ENCODE measurements around the gene CLEC2D.
"Not testable (repeated sequence)": the region's sequence is repeated elsewhere in the genome, so short reads cannot be mapped to it uniquely, and the experiment has no call there.

CLEC2D gene

GRCh38 chr12:9661720-9662119, 7.8 kb upstream of the CLEC2D start:
- no peak for DNase-seq

GRCh38 chr12:9662488-9662887, 7.0 kb upstream of the CLEC2D start:
- DNase-seq, result no peak

DNA sequence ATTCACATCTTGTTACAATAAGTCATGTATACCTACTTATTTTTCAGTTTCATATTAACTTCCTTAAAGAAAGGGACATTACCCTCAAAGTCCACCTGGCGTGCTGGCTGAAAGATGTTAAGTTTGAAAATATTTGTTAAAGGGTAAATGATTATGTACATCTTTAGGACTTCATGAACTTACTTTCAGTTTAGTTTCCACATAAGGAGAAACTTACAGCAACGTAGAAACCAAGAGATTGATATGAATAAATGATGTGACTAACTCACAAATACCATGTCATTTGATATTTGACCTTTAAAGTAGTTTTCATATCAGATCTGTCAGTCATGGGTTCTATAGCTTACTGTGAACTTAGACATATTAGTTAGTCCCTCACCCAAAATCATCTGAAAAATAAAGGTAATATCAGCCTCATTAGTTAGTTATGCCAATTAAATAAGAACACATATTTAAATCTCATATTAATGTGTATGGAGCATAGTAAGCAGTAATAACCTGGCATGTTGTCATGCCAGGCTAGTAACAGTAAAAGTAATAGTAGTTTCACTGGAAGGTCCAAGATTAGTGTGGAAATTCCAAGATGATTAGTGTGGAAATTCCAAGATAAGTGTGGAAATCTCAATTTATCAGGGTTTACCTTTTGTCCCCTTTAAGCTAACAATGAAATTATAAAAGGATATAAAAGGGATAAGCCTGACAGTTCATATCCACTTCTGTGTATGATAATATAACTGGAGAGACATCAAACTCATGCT, 1.9 kb upstream of the CLEC2D start:
- no peak for DNase-seq

- no peak for DNase-seq
These were observed 1.1 kb upstream of the CLEC2D start for GRCh38 chr12:9668161-9669018.

GRCh38 chr12:9669019-9669326, 540 bp upstream of the CLEC2D start:
- DNase-seq, result no peak

DNA sequence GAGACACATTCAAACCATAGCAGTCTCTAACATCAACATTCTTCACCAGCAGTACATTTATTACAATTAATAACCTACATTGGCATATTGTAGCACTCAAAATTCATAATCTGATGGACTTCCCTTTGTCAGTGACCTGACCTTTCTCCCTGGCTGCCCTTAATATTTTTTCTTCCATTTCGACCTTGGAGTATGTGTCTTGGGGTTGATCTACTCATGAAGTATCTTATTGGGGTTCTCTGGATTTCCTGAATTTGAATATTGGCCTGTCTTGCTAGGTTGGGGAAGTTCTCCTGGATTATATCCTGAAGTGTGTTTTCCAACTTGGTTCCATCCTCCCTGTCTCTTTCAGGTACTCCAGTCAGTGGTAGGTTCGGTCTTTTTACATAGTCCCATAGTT, 2.8 kb downstream of the CLEC2D start:
- DNase-seq, result not testable (repeated sequence)

DNA sequence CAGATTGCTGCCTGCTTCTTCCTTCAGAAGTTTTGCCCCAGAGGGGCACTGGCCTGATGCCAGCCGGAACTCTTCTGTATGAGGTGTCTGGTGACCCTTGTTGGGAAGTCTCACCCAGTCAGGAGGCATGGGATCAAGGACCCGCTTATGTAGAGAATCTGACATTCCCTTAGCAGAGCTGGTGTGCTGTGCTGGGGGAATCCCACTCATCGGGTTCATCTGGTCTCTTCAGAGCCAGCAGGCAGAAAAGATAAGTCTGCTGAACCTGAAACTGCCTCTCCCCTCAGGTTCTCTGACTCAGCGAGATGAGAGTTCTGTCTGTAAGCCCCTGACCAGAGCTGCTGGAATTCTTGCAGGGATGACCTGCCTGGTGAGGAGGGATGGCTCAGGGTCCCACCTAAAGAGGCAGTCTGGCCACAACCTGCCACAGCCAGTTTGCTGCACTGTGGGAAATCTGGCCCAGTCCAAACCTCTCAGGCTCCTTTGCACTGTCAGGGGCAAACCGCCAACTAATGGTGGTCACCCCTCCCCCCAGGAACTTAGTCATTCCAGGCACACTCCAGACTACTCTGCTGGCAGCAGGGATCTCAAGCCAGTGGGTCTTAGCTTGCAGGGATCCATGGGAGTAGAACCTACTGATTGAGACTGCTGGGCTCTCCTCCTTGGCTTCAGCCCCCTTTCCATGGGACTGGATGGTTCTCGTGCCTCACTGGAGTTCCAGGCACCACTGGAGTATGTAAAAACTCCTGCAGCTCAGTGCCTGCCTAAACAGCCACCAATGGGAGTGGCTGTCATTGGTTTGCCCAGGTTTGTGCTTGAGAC, 4.1 kb downstream of the CLEC2D start:
- no peak for DNase-seq

DNA sequence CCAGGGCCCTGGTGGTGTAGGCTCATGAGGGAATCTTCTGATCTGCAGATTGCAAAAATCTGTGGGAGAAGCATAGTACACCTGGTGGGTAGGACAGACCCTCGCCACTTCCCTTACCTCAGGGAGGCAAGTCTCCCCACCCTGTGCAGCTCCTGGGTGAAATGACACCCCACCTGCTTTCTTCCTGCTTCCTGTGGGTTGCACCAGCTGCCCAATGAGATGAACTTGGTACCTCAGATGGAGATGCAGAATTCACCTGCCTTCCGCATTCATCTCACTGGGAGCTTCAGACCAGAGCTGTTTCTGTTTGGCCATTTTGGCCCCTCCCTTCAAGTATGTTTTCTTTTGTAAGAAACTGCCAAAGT, 4.7 kb downstream of the CLEC2D start:
- DNase-seq, result no peak

DNA sequence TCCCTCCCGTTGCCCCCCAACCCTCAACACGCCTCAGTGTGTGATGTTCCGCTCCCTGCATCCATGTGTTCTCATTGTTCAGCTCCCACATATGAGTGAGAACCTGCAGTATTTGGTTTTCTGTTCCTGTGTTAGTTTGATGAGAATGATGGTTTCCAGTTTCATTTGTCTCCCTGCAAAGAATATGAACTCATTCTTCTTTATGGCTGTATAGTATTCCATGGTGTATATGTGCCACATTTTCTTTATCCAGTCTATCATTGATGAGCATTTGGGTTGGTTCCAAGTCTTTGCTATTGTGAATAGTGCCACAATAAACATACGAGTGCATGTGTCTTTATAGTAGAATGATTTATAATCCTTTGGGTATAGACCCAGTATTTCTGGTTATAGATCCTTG, 13.0 kb downstream of the CLEC2D start:
- not testable (repeated sequence) for DNase-seq

- DNase-seq, result not testable (repeated sequence)
These were observed 13.4 kb downstream of the CLEC2D start for GRCh38 chr12:9682949-9683348.

DNA sequence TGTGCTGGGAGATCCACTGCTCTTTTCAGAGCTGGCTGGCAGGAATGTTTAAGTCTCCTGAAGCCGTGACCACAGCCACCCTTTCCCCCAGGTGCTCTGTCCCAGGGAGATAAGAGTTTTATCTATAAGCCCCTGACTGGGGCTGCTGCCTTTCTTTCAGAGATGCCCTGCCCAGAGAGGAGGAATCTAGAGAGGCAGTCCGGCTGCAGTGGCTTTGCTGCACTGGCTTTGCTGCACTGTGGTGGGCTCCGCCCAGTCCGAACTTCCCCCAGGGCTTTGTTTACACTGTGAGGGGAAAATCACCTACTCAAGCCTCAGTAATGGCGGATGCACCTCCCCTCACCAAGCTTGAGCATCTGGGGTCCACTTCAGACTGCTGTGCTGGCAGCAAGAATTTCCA, 15.9 kb downstream of the CLEC2D start:
- DNase-seq, result not testable (repeated sequence)

GRCh38 chr12:9685915-9686314, 16.4 kb downstream of the CLEC2D start:
- no peak for DNase-seq

GRCh38 chr12:9687228-9687627, 17.7 kb downstream of the CLEC2D start:
- DNase-seq, result no peak

- DNase-seq, result no peak
These were observed 23.4 kb downstream of the CLEC2D start for GRCh38 chr12:9692909-9693308.

DNA sequence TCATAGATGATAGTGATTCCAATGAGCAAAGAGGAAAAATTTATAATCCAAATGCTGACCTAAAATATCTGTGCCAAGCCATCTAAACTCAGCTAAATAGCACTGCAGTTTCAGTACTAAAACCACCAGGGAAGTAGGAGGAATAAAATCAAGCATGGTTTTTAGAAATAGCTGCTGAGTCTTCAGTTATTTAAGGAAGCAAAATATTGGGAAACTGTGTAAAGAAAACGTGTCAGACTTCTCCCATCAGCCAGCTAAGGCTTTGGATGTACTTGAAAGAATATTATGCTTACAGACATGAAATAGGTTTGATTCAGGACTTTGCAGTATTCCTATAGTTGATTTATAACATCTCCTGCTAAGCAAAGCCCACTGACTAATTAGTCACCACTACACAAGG, 24.7 kb downstream of the CLEC2D start:
- no peak for DNase-seq

- DNase-seq, result not testable (repeated sequence)
These were observed 25.6 kb downstream of the CLEC2D start for GRCh38 chr12:9695150-9695549.

DNA sequence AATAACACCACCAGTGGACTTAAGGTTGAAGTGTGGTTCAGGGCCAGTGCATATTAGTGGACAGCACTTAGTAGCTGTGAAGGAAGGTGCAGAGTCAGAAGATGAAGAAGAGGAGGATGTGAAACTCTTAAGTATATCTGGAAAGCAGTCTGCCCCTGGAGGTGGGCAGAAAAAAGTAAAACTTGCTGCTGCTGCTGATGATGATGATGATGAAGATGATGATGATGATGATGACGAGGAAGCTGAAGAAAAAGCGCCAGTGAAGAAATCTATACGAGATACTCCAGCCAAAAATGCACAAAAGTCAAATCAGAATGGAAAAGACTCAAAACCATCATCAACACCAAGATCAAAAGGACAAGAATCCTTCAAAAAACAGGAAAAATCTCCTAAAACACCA, 26.1 kb downstream of the CLEC2D start:
- not testable (repeated sequence) for DNase-seq

GRCh38 chr12:9697619-9698018, 28.1 kb downstream of the CLEC2D start:
- no peak for DNase-seq

DNA sequence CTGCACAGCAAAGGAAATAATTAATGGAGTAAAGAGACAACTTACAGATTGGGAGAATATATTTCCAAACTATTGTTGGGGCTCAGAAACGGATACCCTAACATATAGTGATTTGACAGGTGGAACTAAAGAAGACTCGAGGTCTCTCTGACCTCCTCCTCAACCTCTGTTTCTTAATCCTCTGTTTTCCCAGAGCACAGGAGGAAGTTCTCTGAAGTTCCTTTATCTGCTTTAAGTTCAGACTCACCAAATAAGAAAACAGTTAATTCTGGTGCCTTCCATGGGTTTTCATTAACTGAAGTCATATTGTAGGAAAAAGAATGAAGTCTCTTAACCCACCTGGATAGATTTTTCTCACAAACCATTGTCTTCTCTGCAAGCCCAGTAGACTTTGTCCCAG, 29.2 kb downstream of the CLEC2D start:
- no peak for DNase-seq

DNA sequence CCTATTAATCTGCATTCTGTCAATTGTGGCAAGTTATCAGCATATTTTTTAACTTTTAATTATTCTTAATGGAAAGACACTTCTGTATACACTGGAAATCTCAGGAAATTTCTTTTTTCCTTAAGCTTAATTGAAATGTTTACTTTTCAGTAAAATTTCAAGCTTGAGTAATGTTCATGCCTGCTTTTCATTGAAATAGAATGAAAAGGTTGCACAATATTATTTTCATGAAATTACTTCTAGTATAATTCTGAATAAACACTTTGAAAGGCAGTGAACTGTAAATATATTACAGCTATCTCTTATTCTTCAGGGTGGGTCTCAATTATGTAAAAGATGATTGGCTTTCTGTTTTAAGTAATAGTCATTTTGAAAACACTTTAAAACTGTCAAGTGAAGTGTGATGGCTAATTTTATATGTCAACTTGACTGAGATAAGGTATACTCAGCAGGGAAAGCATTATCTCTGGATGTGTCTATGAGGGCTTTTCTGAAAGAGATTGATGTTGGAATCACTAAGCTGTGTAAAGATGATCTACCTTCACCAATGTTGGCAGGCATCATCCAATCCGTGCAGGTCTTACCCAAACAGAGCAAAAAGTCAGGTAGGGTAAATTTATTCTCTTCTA, 29.9 kb downstream of the CLEC2D start:
- no peak for DNase-seq

GRCh38 chr12:9699898-9700605, 30.5 kb downstream of the CLEC2D start:
- DNase-seq, result no peak

DNA sequence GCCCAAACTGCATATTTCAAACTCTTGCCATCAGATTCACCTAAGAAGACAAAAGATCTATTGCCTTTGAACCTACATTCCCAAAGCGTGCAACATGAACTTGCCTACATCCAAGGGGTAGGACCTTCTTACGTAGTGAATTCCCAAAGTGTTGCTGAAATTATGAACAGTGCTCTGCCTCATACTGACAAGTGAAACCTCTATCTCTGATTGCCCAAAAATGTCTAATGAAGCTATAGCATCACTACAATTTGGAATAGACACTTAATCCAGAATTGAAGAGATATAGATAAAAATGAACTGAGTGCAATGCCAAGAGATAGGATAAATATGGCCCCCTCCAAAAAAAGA, 31.1 kb downstream of the CLEC2D start:
- DNase-seq, result no peak
